HG02884 (cell line): Measurements from ENCODE around the gene MAGIX.
A peak's percentile ranks its signal among the peaks of the same experiment; 100 is the strongest.
"Not testable (repeated sequence)": the region's sequence is repeated elsewhere in the genome, so short reads cannot be mapped to it uniquely, and the experiment has no call there.

Source experiments
- ATAC-seq: cut with Tn5 transposase; IDR thresholded peaks from one replicate; pipeline ENCODE4 v1.9.1; 2021; ENCODE audit warnings: mild to moderate bottlenecking, moderate library complexity; ENCODE audit not compliant: unreplicated experiment

MAGIX gene

DNA sequence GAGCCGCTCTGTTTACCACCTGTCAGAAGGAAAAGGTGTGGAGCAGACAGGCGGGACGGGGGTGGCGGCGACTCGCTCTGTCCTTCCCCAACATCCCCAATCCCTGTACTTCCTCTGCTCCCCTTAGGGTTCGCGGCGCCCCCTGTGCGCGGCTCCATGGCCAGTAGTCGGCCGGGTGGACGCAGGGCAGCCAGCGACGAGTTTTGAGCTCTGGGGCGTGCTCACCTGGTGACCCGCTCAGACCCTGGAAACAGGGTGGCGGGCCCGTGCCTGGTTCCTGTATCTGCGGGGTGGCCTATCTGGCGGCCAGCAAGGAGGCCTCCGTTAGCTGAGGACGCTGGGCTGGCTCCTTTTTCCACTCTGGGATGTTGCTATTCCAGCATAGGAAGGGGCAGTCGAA, 5.4 kb upstream of the MAGIX start:
- no peak for ATAC-seq

DNA sequence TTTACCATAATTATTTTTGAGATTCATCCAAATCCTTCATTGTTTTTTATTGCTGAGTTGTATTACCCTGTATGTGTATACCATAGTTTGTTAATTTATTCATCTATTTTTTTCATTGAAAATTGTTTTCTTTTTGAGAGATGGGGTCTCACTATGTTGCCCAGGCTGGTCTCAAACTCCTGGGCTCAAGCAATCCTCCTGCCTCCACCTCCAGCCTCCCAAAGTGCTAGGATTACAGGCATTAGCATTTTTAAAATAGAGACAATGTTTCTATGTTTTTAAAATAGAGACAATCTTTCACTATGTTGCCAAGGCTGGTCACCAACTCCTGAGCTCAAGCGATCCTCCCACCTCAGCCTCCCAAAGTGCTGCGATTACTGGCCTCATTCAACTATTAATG, 1.6 kb upstream of the MAGIX start:
- ATAC-seq: no peak

DNA sequence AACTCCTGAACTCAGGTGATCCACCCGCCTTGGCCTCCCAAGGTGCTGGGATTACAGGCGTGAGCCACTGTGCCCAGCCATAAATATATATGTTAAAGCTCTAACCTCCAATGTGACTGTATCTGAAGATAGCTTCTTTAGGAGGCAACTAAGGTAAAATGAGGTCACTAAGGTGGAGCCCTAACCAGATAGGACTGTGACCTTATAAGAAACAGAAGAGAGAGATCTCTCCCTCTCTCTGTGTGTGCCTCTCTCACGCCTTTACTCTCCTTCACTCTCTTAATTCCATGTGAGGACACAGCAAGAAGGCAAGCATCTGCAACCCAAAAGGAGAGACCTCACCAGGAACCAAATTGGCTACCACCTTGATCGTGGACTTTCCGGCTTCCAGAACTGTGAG, 926 bp upstream of the MAGIX start:
- no peak for ATAC-seq

DNA sequence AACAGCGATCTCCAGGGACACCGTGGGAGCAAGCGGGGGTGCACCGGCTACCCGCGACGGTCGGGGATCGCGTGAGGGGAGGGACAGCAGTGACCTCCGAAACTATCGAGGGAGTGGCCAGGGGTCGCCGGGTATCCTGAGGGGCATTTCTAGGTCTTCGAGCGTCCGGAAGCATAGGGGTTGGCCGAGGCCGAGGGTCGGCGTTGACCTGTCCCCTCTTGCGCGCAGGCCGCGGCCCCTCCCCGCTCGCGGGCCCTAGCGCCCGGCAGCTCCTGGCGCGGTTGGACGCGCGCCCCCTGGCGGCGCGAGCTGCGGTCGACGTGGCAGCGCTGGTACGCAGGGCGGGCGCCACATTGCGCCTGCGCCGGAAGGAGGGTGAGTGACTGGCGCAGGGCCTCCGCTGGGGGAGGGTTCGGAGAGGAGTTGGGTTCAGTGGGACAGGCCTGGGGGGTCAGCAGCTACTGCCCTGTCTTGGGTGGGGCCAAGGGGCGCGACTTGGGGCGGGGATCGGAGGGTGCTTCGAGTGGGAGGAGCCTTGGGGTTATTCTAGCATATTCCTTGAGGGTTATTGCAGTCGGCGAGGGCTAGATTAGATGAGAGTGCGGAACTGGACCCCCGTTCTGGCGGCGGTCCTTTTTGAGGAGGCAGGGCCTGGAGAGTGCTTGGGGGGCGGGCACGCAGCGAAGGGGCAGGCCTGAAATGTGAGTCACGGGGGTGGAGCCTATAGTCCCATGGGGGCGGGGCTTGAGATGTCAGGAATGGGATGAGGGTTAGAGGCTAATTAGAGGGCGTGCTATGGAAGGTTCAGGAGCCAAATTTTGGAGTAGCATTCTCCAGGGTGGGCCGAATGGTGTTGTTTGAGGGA, 1.2 kb downstream of the MAGIX start:
- peak; percentile 58 for ATAC-seq

DNA sequence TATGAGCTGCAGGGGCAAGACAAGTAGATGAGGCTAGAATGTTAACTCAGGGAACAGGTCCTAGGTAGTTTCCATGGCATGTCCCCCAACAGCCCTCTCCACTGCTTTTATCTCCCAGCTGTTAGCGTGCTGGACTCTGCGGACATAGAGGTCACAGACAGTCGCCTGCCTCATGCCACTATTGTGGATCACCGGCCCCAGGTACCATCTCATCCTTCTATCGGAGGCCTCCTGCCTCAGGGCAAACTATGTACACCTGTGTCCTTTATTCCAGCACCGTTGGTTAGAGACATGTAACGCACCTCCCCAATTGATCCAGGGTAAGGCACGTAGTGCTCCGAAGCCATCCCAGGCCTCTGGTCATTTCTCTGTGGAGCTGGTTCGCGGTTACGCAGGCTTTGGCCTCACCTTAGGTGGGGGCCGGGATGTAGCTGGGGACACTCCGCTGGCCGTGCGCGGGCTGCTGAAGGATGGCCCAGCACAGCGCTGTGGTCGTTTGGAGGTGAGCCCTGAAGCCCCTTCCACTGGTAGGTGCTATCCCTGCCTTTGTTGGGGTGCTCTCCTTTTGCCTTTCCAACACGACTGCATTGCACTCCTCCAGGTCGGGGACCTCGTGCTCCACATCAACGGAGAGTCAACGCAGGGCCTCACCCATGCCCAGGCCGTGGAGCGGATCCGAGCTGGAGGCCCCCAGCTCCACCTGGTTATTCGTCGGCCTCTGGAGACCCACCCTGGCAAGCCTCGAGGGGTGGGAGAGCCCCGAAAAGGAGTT, 2.2 kb downstream of the MAGIX start:
- ATAC-seq: no peak

DNA sequence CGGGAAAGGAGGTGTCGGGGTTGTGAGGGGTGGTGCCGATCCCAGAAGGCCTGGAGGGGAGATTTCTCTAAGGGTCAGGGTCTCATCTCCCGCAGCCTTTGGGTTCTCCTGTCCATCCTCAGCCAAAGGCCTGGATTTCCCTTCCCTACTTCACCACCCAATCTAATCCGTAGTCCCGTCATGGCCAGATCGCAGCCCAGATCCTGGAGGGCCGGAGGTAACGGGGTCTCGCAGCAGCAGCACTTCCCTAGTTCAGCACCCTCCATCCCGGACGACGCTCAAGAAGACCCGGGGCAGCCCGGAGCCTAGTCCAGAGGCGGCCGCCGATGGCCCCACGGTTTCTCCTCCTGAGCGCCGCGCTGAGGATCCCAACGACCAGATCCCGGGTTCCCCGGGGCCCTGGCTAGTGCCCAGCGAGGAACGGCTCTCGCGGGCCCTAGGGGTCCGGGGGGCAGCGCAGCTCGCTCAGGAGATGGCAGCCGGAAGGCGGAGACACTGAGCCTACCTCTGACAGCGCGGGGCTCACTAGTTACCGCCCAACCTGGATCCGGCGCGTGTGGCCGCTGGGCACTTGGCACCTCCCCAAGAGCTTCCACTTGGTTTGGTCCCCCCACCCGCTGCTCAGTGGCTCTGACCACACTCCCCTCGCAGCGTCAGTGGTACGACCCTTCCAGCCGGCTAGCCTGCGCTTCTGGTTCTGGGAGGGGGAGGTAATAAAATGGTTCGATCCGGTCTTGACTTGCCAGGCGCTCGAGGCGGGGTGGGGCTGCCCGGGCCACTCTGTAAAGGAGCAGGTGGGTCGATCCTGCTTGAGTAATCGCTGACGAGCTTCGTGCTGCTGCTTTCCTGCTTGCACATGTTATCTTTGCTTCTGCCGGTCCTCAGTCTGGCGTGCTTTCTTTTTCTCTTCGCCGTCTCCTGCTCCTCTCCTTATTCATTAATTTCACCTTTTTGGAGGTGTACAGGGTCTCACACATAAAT, 3.6 kb downstream of the MAGIX start:
- ATAC-seq: no peak

DNA sequence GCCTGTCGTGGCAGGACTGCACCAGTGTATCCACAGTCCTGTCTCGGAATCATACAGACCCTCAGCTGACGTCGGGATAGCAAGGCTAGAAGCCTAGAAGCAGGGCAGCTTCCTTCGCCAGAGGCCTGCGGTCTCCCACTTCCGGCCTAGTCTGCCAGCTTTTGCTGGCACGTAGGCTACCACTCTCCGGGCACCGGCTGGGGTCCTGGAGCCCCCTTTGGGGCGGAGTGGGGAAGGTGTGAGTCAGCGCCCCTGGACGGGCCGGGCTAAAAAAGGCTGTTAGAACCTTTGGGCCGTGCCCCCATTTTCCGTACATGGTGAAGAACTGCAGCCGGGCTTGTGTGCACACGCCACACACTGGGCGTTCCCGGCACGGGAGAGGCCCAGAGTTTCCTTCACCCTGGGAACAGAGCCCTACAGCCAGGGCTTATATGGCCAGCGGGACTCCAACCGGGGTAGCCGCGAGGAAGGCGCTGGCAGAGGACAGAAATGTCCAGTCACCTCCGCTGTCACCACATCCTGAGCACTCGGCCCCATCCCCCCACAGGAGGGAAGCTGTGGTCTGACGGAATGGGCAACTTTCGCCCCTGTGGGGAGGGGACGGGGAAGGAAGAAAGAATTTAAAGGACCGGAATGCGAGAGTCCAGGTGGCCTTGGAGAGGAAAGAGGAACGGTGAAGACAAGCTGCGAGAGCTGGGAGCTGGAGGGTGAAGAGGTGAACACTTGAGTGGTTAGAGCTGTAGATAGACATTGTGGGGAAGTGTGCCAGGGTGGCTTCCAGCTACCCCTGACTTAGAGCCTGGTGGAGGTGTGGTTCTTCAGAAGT, 4.6 kb downstream of the MAGIX start:
- no peak for ATAC-seq

DNA sequence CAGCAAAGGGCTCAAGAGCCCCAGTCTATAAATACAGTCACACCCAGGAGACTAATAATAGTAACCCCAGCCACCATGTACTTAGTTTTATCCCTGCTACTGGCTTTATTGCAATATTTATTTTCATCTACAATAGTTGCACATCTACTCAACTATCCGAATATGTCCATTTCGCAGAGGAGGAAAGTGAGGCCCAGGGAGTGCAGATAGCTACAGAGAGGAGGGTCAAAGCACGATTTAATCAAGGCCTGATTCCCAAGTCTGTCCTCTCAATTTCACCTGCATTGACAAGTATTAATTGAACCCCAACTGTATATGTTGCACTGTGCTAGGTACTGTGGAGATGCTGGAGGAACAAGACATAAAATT, 5.2 kb downstream of the MAGIX start:
- ATAC-seq: no peak

DNA sequence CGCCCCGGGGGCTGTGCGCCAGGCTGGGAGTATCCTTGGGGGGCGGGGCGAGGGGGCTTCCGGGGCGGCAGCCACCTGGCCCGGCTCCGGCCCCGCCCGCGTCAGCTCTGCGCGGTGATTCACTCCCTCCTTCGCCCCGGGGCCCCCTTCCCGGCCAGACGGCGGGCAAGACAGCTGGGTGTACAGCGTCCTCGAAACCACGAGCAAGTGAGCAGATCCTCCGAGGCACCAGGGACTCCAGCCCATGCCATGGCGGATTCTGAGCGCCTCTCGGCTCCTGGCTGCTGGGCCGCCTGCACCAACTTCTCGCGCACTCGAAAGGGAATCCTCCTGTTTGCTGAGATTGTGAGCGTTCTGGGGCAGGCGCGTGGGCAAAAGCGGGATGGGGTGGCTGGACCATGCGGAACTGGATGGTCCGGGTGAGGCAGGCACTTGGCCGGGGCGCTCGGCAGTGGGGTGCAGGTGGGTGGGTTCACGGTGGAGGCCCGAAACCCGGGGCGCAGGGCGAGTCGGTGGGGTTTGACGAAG, 9.3 kb downstream of the MAGIX start, which contains the start of gene PLP2:
TSS of gene PLP2 (plus strand) at position 147 of the 528 bp plus-strand sequence. CDS start at position 250, 103 bp downstream.
- no peak for ATAC-seq

DNA sequence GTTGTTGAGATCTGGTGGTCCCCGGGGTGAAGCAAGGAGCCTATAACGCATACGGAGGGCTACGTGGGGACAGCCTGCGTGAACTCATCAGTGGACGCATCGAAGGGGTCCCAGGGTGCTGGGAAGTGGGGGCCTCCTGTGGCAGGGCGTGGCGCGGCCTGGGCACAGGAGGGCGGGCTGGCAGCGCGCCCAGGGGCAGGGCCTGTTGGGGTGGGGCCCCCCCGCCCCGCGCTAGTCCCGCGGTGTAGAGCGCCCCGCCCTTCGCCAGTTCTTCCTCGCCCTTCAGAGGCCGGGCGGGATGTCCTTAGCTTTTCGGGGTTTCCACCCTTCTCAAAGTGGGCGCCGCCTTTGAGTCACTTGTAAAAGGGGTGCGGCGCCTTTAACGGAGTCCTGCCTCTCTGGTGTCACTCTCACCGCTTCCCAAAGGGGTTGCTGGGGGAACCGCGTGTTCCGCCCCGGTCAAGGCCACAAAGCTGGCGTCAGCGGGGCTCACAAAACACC, 9.8 kb downstream of the MAGIX start:
- no peak for ATAC-seq

DNA sequence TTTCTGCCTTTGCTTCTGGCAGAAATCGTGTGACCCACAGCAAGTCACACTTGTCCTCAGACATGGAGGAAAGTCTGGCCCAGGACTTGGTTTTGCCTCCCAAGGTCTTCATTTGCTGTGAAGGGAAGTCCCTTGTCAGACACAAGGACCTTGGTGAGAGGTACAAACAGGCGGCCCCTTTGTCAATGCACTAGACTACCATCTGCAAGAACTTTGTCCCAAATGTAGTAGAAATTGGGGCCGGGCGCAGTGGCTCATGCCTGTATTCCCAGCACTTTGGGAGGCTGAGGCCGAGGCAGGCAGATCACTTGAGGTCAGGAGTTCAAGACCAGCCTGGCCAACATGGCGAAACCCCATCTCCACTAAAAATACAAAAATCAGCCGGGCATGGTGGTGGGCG, 11.0 kb downstream of the MAGIX start:
- ATAC-seq: not testable (repeated sequence)

DNA sequence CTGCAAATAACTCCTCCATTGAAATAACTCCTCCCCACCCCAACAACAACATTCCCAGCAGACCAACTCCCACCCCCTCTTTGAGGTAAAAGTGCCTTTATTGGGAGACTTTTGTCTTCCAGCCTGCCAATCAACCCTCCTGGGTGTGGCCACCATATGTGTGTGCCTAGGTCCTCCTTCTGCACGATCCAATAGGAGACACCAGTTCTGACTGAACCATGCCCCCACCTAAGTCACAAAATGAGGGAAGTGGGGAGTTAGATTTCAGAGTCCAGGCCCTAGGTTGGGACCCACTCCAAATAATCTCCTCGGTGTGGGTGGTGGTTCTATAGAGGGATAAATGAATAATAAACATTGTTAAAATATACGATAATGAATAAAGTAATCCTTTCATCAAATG, 12.2 kb downstream of the MAGIX start:
- ATAC-seq: no peak

DNA sequence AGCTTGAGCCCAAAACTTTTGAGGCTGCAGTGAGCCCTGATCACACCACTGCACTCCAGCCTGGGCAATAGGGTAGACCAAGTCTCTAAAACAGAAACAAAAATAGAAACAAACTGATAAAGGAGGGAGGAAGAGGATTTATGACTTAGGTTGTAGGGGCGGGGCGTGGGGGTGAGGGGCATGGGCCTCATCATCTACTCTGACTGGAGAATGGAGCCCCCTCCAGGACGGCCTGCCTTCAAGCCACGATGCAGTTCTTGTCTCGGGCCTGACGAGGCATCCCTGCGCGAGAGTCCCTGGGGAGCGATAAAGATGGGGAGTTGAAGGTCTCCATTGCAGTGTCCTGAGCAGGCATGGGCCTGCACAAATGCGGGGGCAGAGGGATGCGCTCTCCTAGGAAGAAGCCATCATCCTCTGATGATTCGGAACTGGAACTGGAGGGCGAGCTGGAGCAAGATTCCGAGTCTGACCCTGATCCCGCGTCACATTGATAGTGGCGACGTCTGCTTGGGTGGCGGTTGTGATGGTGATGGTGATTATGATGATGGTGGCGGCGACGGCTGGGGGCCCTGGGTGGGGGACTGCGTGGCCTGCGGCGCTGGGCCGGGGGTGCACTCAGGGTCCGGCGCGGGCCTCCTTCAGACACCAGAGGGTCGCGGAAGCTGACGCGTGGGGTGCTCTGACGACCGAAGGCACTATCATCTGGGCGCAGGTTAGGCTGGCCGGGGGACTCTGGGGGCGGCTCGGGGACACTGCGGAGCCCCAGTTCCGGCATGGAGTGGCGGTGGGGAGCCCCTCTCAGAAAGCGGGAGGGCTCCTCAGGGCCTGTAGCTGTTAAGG, 13.1 kb downstream of the MAGIX start:
- ATAC-seq: no peak

DNA sequence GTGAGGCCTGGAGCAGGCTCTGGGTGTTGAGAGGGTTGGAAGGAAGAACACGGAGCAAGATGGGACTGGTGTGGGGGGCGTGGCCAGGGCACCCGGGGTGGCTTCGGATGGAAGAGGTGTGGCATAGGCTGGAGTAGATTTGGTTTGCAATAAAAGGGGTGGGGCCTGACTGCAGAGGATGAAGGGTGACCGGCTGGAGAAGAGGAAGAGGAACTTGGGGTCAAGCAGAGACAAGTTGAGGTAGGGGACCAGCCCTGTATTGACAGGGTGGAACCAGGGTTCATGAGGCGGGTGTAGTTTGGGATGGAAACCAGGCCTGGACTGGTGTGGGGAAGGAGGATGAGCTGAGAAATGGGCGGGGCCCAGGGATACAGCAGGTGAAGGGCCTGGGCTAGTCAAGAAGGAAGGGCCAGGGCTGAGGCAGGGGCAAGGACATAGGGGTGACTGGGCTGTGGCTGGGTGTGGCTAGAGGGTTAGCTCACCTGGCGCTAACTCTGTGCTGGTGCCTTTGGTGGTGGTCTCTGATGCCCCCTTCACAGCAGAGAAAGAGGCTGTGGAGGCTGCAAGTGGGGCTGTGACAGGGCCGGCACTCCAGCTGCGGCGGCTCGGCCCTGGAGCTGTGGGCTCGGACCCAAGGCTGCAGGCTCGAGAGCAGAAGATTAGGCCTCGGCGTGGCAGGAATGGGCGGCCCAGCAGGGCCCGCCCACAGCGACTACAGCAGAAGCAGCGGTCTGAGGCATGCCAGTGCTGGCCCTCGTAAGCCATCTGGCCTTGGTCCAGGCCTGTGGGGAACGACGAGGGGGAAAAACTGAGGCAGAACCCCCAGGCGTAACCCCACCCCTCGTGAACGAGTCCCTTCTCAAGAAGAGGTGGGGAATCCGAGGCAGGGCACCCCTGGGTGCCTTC, 14.1 kb downstream of the MAGIX start:
- no peak for ATAC-seq

DNA sequence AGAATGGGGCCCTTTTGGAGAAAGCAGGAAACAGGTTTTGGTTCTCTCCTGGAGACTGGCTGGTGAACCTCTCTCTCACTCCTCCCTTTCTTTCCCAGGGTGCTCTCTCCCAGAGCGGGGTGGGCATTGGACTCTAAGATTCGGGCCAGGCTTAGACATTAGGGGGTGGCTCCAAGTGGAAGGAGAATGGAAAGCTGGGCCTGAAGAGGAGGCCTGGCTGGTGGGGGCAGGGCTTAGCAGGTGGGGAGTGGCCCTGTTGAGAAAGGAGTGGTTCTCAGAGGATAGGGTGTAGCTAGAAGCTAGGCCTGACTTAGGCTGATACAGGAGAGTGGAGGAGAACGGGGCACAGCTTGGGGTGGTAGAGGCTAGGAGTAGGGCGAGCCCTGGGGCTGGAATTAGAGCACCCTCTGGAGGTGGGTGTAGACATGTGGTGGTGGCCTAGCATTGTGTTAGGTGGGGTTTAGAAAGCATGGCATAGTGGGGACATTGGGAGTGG, 14.8 kb downstream of the MAGIX start:
- ATAC-seq: no peak

DNA sequence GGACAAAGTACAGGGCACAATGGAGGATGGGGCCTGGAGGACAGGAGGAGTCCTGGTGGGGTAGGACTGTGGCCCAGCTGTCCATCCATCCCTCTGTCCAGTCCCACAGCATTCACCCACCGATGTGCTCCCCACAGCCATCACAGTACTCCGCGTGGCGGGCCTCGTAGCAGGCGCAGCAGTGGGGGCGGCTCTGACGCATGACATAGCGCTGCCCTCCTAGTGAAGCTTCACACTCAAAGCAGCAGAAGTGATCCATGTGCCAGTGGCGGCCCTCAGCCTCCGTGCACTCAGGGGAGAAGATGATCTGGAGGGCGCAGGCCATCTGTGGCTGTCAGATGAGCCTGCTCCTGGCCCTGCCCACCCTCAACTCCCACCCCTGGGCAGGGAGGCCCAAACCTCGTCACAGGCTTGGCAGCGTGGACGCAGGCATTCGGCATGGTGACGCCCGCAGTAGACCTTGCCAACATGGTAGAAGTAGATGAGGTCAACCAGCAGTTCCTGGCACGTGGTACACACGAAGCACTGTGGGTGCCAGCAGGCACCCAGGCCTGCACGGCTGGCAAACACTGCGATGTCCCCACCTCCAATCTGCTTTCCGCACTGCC, 15.4 kb downstream of the MAGIX start:
- no peak for ATAC-seq

DNA sequence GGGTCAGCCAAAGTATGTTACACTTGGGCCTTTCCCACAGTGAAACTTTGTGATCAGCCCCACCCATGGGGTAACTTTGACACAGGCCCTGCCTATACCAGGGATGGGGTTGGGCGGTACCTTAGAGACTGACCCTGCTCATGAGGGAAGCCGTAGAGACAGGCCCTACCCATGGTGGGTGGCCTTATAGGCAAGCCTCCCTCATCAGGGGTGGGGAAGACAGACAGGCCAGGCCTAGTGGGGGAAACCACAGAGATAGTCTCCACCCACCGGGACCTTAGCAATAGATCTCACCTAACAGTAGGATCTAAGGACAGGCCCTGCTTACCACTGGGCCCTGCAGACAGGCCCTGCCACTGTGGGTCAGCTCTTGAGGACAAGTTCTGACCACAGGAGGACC, 16.0 kb downstream of the MAGIX start:
- no peak for ATAC-seq
